Adipocyte (in vitro differentiated cells): ENCODE data around the gene SHFL.
A peak's percentile ranks its signal among the peaks of the same experiment; 100 is the strongest.

Experiments used
- DNase-seq: peaks from one replicate; pipeline ENCODE4 v3.0.0-alpha.2; 2015; ENCODE audit warnings: low read depth
- H3K27me3 ChIP-seq: replicated peaks from 2 replicates; pipeline ENCODE4 v1.7.0; 2013; ENCODE audit warnings: mild to moderate bottlenecking, low read length, moderate library complexity; ENCODE audit not compliant: control insufficient read depth, insufficient read depth
- H3K36me3 ChIP-seq: 2 replicates; pipeline ENCODE4 v1.7.0; 2013; ENCODE audit warnings: low read length, mild to moderate bottlenecking, moderate library complexity; ENCODE audit not compliant: control insufficient read depth, insufficient read depth, severe bottlenecking
- H3K4me1 ChIP-seq: 2 replicates; pipeline ENCODE4 v1.7.0; 2013; ENCODE audit warnings: mild to moderate bottlenecking, low read length, moderate library complexity; ENCODE audit not compliant: control insufficient read depth, insufficient read depth
- H3K4me3 ChIP-seq: 2 replicates; pipeline ENCODE4 v1.7.0; 2013; ENCODE audit warnings: mild to moderate bottlenecking, low read length, moderate library complexity
- H3K9ac ChIP-seq: 2 replicates; pipeline ENCODE4 v1.7.0; 2013; ENCODE audit warnings: mild to moderate bottlenecking, low read length, moderate library complexity
- H3K9me3 ChIP-seq: 2 replicates; pipeline ENCODE4 v1.7.0; 2013; ENCODE audit warnings: mild to moderate bottlenecking, low read length, moderate library complexity; ENCODE audit not compliant: control insufficient read depth

Gene SHFL

DNA sequence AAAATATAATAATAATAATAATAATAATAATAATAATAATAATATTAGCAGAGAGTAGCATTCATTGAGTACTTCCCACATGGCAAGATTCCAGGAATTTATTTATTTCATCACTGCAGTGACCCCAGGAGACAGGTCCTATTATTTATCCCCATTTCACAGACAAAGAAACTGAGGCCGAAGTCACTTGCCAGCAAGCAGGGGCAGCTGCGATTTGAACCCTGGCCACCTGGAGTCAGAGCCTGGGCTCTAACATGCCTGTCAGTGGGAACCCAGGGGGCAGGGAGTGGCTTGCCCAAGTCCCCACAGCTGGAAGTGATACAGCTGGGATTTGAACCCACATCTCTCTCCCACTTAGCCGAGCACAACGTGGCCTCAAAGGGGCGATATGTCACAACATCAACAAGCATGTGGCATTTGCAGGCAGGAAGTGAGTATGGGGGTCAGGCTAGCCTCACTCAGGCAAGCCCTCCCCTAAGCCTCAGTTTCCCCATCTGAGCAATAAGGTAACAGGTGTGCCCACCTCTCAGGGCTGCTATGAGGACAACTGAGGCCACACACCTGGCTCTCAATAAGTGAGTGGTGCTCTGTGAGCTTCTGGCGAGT, 2.9 kb downstream of the SHFL start:
- no peak for DNase-seq
- Histone ChIP-seq H3K9ac (no peak overlapping the region), H3K9me3 (no peaks in the 10 kb centered on the region)

DNA sequence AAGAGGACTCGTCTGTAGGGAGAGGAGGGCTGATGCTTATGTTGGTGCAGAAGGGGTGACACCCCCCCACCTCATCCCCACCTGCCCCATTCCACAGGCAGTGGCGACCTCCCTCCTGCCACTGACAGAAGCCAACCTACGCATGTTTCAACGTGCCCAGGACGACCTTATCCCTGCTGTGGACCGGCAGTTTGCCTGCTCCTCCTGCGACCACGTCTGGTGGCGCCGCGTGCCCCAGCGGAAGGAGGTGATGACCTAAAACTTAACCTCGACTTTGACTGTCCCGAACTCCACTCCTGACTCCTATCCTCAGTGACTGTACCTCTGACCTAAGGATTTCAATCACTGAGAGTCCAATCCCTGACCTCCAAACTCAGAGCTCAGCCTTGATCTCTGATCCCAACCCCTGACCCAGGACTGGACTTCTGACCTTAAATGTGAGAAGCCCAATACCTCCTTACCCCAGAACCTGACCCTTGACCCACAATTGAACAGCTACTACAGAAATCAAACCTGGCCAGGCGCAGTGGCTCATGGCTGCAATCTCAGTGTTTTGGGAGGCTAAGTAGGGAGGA, 3.8 kb downstream of the SHFL start:
- peaks cover 3% of the 10 kb centered on the region for H3K4me1 ChIP-seq

More for the DNA sequence above, 2.9 kb downstream of the SHFL start:
- Histone ChIP-seq H3K4me1 (peaks cover 3% of the 10 kb centered on the region), H3K27me3 (no peaks in the 10 kb centered on the region), H3K4me3 (no peak overlapping the region), H3K36me3 (peaks cover 12% of the 10 kb centered on the region)

DNA sequence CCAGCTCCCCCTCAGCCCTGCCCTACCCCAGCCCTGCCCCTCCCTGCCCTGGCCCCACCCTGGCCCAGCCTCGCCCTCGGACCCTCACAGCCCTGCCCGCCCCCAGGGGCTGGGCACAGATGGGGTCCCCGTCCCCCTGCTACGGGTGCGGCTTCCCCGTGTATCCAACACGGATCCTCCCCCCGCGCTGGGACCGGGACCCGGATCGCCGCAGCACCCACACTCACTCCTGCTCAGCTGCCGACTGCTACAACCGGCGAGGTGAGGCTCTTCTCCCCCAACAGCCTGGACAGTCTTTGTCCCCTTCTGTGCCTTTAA, 5.2 kb downstream of the SHFL start:
- H3K27me3 ChIP-seq = no peaks in the 10 kb centered on the region
- no peaks in the 10 kb centered on the region for H3K9me3 ChIP-seq
- DNase-seq = no peak
- peaks cover 5% of the 10 kb centered on the region for H3K4me1 ChIP-seq
- no peak overlapping the region for H3K4me3 ChIP-seq
- H3K9ac ChIP-seq = no peak overlapping the region
- H3K36me3 ChIP-seq = peaks cover 12% of the 10 kb centered on the region

More for the DNA sequence above, 3.8 kb downstream of the SHFL start:
- Histone ChIP-seq H3K4me3 (no peak overlapping the region), H3K9me3 (no peaks in the 10 kb centered on the region), H3K9ac (no peak overlapping the region), H3K36me3 (peaks cover 12% of the 10 kb centered on the region), H3K27me3 (no peaks in the 10 kb centered on the region)
- DNase-seq = no peak

DNA sequence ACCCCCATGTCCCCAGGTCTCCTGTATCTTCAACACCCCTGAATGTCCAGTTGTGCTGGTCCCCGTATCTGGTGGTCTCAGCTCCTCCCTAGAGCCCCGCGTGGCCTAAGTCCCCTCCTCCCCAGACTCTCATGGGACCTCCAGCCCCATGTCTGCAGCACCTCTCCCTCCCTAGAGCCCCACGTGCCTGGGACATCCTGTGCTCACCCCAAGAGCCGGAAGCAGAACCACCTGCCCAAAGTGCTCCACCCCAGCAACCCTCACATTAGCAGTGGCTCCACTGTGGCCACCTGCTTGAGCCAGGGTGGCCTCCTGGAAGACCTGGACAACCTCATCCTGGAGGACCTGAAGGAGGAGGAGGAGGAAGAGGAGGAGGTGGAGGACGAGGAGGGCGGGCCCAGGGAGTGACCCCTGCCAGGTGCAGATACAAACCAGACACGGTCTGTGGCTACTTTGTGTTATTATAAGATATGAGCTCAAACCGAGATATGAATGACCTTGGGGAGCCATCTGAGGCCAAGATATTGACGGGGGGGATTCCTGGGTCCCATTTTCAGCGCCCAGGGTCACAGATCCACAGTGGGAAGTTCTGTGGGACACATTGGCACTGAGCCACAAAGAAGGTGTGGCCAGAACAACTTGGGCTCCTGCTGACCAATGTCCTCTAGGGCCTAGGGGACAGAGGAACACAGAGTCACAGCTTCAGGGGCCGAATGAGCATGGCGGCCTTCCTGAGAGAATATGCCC, 6.0 kb downstream of the SHFL start:
- peaks cover 12% of the 10 kb centered on the region for H3K36me3 ChIP-seq
- H3K9me3 ChIP-seq = no peaks in the 10 kb centered on the region
- DNase-seq = no peak
- H3K4me1 ChIP-seq = peaks cover 8% of the 10 kb centered on the region
- no peaks in the 10 kb centered on the region for H3K27me3 ChIP-seq
- H3K4me3 ChIP-seq = no peak overlapping the region
- no peak overlapping the region for H3K9ac ChIP-seq

DNA sequence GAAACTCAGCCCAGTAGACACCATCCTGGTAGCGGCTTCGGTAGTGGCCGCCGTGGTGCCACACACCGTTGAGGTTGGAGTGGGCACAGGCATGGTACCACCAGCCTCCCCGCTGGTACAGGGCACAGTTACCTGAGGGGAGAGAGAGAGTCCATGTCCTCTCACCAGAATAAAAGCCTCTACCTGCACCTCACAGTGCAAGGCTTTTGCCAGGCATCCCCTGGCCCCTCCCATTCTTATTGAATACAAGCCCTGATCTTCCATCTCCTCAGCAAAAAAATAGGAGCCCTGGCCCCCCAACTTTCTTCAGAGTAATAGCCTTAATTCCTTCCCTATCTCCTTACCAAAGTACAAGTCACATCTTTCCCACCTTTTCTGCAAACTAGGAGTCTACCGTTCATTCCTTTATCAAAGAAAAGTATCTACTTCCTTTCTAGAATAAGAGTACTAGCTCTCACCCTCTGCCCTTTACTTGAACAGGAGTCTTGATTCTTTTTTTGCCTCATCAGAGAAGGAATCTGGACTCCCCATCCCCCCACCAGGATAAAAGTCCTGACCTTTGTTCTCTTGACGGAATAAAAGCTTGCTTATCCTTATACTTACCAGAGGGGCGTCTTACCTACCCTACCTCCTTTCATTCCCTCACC, 6.7 kb downstream of the SHFL start:
- no peaks in the 10 kb centered on the region for H3K9me3 ChIP-seq
- no peak overlapping the region for H3K4me3 ChIP-seq
- no peak overlapping the region for H3K9ac ChIP-seq
- peaks cover 12% of the 10 kb centered on the region for H3K36me3 ChIP-seq
- DNase-seq = no peak
- no peaks in the 10 kb centered on the region for H3K27me3 ChIP-seq
- H3K4me1 ChIP-seq = peaks cover 8% of the 10 kb centered on the region

DNA sequence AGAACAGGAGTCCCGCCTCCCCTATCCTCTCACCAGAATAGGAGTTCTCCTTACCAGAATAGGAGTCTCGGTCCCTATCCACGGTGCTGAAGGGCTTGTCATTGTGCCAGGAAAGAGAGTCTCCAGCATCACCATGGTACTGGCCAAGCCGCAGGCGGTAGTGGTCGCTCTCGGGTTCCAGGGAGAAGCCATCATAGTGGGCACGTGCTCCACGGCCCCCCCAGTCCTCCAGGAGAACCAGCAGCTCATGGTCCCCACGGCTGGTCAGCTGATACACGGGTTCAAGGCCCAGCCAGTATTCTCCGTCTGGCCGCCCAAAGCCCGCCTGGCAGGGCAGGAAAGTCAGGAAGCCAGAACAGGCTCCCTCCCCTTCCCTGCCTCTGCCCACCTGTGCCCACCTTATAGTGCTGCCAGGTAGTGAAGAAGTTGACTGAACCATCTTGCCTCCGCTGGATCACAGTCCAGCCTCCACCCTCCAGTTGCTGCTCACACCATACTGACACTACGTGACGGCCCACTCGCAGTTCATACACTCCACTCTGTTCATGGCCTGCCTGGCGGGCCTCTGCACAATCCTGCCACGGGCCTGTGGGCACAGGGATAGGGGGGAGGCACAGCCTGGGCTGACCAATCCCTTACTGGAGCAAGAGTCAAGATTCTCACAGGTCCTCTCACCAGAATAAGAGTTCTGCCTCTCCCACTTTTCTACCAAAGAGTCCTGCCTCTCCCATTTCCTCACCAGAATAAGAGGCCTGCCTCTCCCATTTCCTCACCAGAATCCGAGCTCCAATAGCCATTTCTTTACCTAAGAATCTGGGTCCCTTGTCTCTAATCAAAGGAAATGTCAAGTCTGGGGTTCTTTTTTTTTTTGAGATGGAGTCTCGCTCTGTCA, 7.4 kb downstream of the SHFL start:
- Histone ChIP-seq H3K4me3 (no peak overlapping the region), H3K4me1 (peaks cover 8% of the 10 kb centered on the region), H3K36me3 (peaks cover 12% of the 10 kb centered on the region), H3K9ac (no peak overlapping the region), H3K27me3 (no peaks in the 10 kb centered on the region), H3K9me3 (no peaks in the 10 kb centered on the region)
- DNase-seq = no peak

DNA sequence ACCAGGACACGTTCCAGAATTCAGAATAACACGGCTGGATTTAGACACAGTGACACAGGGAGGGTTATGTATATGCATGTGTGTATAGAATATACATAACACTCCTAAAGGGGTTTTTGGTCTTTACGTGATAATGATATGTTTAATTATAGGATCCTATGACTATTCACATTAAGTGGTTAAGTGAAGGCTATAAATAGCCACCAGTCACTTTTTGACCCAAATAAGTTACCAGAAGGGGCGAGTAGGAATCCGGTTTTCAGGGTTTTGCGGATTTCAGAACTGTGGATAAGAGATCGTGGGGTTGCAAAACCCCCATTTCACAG, 9.5 kb downstream of the SHFL start:
- Histone ChIP-seq H3K4me3 (peak overlapping the region; percentile 70), H3K27me3 (no peaks in the 10 kb centered on the region), H3K9ac (peak overlapping the region; percentile 71), H3K4me1 (peaks cover 8% of the 10 kb centered on the region), H3K9me3 (no peaks in the 10 kb centered on the region), H3K36me3 (peaks cover 12% of the 10 kb centered on the region)
- no peak for DNase-seq

DNA sequence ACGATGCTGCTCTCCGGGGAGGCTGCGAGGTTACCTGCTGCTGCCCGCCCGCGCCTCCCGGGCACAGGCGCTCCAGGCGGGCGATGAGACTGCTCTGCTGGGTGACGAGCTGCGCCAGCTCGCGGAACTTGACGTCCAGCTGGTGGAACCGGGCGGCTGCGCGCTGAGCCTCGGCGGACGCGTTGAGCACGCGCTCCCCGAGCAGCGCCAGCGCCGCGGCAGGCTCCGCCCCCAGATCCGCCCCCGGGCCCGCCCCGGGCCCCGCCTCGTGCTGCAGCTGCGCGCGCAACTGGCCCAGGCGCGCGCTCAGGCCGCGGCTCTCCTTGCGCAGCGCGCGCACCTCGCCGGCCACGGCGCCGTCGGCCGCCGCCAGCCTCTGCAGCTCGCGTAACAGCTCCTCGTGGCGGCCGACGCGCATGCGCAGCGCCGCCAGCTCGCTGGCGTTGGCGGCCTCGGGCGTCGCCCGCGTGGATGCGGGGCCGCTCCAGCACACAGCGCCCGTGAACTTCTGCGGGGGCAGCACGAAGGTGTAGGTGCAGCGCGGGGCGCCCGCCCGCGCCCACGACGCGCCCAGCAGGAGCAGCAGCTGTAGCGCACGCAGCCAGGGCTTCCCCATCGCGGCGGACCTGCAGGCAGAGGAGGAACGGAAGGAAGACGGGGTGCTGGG, 10.0 kb downstream of the SHFL start:
- peak overlapping the region; percentile 88 for H3K9ac ChIP-seq
- peak overlapping the region; percentile 79 for H3K4me3 ChIP-seq
- H3K4me1 ChIP-seq = peaks cover 8% of the 10 kb centered on the region
- no peaks in the 10 kb centered on the region for H3K9me3 ChIP-seq
- H3K27me3 ChIP-seq = no peaks in the 10 kb centered on the region
- peaks cover 9% of the 10 kb centered on the region for H3K36me3 ChIP-seq
- peak; percentile 97 for DNase-seq

DNA sequence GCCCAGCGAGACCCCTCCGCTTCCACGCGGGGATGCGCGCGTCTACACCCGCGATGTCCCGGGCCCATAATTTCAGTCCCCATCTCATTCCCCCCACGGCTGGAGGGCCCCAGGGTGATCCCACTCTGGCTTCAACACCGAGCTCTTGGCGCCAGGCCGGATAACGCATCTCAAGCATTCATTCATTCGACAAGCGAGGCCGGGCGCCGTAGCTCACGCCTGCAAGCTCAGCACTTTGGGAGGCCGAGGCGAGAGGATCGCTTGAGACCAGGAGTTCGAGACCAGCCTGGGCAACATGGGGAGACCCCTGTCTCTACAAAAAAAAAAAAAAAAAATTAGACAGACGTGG, 10.5 kb downstream of the SHFL start:
- DNase-seq = no peak
- peaks cover 8% of the 10 kb centered on the region for H3K4me1 ChIP-seq
- peaks cover 9% of the 10 kb centered on the region for H3K36me3 ChIP-seq
- no peaks in the 10 kb centered on the region for H3K9me3 ChIP-seq
- no peaks in the 10 kb centered on the region for H3K27me3 ChIP-seq
- peak overlapping the region; percentile 88 for H3K9ac ChIP-seq
- H3K4me3 ChIP-seq = peak overlapping the region; percentile 79

DNA sequence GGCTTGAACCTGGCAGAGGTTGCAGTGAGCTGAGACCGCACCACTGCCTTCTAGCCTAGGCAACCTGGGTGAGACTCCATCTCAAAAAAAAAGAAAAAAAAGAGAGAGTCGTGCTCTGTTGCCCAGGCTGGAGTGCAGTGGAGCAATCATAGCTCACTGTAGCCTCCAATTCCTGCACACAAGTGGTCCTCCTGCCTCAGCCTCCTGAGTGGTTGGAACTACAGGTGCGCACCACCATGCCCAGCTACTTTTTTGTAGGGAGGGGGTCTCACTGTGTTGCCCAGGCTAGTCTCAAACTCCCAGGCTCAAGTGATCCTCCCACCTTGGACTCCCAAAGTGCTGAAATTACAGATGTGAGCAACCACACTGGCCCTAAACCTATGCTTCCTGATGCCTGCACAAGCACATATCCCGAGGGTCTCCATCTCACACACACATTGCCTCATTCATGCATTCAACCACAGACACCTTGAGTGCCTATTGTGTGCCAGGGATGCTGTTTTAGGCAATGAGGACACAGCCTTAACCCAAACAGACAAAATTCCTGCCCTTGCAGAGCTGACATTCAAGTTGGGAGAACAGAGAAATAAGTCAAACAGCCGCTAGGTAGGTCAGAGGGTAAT, 14.2 kb downstream of the SHFL start:
- H3K27me3 ChIP-seq = no peaks in the 10 kb centered on the region
- H3K9me3 ChIP-seq = no peaks in the 10 kb centered on the region
- peaks cover 8% of the 10 kb centered on the region for H3K4me1 ChIP-seq
- H3K4me3 ChIP-seq = no peak overlapping the region
- no peaks in the 10 kb centered on the region for H3K36me3 ChIP-seq
- H3K9ac ChIP-seq = no peak overlapping the region
- DNase-seq = no peak
